ENCODE data around the gene RNF111.
"Not testable (repeated sequence)": the region's sequence is repeated elsewhere in the genome, so short reads cannot be mapped to it uniquely, and the experiment has no call there.

RNF111 gene

GRCh38 chr15:59140422-59141226, 153.2 kb downstream of the RNF111 start:
- DNase-seq: no peak

GRCh38 chr15:59143281-59143680, 155.8 kb downstream of the RNF111 start:
- DNase-seq: no peak

GRCh38 chr15:59144594-59144993, 157.1 kb downstream of the RNF111 start:
- DNase-seq: not testable (repeated sequence)

All from SIG-M5 (cell line).